ENCODE data around the gene RNF146. TPM values are rescaled to one million over a fixed set of nuclear protein-coding genes. Genes with fewer than 3 reads are reported as not detected.
A peak's percentile ranks its signal among the peaks of the same experiment; 100 is the strongest.

Gene RNF146
- total and polyA plus RNA-seq, 2 of the 13 experiments (the other 11 are each of a cell fraction or from before 2014, with no cell fraction given): 18.8 to 27.6 TPM

GRCh38 chr6:127266892-127267645 lies 405 bp downstream of the RNF146 start (continued):
- no peak for TF ChIP-seq SRSF9 (IDR thresholded peaks at IDR 0.05; ENCODE audit: borderline replicate concordance, insufficient read depth, low read depth, low read length, poor library complexity, severe bottlenecking)
- 0 out of 2 replicates have a peak, but pooled peaks have one; percentile 7 for TF ChIP-seq ZNF124 (CRISPR knock-in tag; IDR thresholded peaks at IDR 0.05)
- no peak for TF ChIP-seq NFYB (CRISPR knock-in tag; IDR thresholded peaks at IDR 0.05)
- TF ChIP-seq NFKBIZ (CRISPR knock-in tag; IDR thresholded peaks at IDR 0.05): 0 out of 2 replicates have a peak, but pooled peaks have one; percentile 65
- TF ChIP-seq, protein P1, sequence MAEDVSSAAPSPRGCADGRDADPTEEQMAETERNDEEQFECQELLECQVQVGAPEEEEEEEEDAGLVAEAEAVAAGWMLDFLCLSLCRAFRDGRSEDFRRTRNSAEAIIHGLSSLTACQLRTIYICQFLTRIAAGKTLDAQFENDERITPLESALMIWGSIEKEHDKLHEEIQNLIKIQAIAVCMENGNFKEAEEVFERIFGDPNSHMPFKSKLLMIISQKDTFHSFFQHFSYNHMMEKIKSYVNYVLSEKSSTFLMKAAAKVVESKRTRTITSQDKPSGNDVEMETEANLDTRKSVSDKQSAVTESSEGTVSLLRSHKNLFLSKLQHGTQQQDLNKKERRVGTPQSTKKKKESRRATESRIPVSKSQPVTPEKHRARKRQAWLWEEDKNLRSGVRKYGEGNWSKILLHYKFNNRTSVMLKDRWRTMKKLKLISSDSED (CRISPR knock-in tag; IDR thresholded peaks at IDR 0.05): peak; percentile 91; the same call in 1 of the 2 replicates
- TF ChIP-seq, protein P2, sequence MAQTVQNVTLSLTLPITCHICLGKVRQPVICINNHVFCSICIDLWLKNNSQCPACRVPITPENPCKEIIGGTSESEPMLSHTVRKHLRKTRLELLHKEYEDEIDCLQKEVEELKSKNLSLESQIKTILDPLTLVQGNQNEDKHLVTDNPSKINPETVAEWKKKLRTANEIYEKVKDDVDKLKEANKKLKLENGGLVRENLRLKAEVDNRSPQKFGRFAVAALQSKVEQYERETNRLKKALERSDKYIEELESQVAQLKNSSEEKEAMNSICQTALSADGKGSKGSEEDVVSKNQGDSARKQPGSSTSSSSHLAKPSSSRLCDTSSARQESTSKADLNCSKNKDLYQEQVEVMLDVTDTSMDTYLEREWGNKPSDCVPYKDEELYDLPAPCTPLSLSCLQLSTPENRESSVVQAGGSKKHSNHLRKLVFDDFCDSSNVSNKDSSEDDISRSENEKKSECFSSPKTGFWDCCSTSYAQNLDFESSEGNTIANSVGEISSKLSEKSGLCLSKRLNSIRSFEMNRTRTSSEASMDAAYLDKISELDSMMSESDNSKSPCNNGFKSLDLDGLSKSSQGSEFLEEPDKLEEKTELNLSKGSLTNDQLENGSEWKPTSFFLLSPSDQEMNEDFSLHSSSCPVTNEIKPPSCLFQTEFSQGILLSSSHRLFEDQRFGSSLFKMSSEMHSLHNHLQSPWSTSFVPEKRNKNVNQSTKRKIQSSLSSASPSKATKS (CRISPR knock-in tag; IDR thresholded peaks at IDR 0.05): no peak
- TF ChIP-seq SCMH1 (CRISPR knock-in tag; IDR thresholded peaks at IDR 0.05; ENCODE audit: borderline replicate concordance): no peak
- TF ChIP-seq NFE2L1 (CRISPR knock-in tag; IDR thresholded peaks at IDR 0.05; ENCODE audit: borderline replicate concordance): no peak
- TF ChIP-seq, protein P3, sequence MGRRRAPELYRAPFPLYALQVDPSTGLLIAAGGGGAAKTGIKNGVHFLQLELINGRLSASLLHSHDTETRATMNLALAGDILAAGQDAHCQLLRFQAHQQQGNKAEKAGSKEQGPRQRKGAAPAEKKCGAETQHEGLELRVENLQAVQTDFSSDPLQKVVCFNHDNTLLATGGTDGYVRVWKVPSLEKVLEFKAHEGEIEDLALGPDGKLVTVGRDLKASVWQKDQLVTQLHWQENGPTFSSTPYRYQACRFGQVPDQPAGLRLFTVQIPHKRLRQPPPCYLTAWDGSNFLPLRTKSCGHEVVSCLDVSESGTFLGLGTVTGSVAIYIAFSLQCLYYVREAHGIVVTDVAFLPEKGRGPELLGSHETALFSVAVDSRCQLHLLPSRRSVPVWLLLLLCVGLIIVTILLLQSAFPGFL (CRISPR knock-in tag; IDR thresholded peaks at IDR 0.05): no peak
- TF ChIP-seq, protein P4, sequence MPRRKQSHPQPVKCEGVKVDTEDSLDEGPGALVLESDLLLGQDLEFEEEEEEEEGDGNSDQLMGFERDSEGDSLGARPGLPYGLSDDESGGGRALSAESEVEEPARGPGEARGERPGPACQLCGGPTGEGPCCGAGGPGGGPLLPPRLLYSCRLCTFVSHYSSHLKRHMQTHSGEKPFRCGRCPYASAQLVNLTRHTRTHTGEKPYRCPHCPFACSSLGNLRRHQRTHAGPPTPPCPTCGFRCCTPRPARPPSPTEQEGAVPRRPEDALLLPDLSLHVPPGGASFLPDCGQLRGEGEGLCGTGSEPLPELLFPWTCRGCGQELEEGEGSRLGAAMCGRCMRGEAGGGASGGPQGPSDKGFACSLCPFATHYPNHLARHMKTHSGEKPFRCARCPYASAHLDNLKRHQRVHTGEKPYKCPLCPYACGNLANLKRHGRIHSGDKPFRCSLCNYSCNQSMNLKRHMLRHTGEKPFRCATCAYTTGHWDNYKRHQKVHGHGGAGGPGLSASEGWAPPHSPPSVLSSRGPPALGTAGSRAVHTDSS (CRISPR knock-in tag; conservative IDR thresholded peaks at IDR 0.05): no peak
- no peak; the same call in 1 of the 2 replicates for TF ChIP-seq TOE1 (CRISPR knock-in tag; IDR thresholded peaks at IDR 0.05)
- no peak; the same call in 1 of the 2 replicates for TF ChIP-seq ZNF512B (CRISPR knock-in tag; IDR thresholded peaks at IDR 0.05; ENCODE audit: borderline replicate concordance)
- TF ChIP-seq HNF4G (IDR thresholded peaks at IDR 0.05; ENCODE audit: borderline replicate concordance, low read depth, low read length): no peak
- no peak for TF ChIP-seq HNF4G (CRISPR knock-in tag; IDR thresholded peaks at IDR 0.05; ENCODE audit: borderline replicate concordance, low read depth)
- TF ChIP-seq ZNF749 (CRISPR knock-in tag; IDR thresholded peaks at IDR 0.05; ENCODE audit: borderline replicate concordance): peak; percentile 84; the same call in 1 of the 2 replicates
- peak; percentile 54 for TF ChIP-seq AGO1 (IDR thresholded peaks at IDR 0.05; ENCODE audit: low read depth, low read length, poor library complexity, severe bottlenecking)
- TF ChIP-seq HDAC6 (IDR thresholded peaks at IDR 0.05; ENCODE audit: low read depth, low read length): no peak
